Islet precursor cell (in vitro differentiated cells): ENCODE data around the gene CENPC.
"Not testable (repeated sequence)": the region's sequence is repeated elsewhere in the genome, so short reads cannot be mapped to it uniquely, and the experiment has no call there.

ENCODE experiments used
- DNase-seq: peaks from one replicate; pipeline ENCODE4 v3.0.0-alpha.2; 2018

Gene CENPC

GRCh38 chr4:67549123-67549522 is 3.8 kb upstream of the CENPC start:
- no peak for DNase-seq

DNA sequence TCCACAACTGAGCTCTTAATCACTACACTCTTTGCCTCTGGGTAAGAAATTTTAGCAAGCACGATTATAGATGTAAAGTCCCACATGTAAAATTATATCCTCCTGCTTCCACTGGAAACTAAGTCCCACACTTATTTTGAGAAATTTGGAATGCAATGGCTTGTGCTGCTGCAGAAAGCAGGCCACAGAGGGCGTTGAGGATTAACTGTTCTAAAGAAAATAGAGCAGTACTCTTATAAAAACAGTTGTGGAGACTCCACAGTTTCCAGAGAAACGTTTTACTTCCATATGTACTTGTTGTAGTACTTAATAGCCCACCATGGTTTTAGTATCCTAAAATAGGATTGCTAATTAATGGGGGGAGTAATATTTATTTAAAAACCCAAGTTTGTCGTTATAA is 1.7 kb upstream of the CENPC start:
- DNase-seq, result no peak

- DNase-seq, result no peak
Measured at GRCh38 chr4:67546004-67546356, 677 bp upstream of the CENPC start.

DNA sequence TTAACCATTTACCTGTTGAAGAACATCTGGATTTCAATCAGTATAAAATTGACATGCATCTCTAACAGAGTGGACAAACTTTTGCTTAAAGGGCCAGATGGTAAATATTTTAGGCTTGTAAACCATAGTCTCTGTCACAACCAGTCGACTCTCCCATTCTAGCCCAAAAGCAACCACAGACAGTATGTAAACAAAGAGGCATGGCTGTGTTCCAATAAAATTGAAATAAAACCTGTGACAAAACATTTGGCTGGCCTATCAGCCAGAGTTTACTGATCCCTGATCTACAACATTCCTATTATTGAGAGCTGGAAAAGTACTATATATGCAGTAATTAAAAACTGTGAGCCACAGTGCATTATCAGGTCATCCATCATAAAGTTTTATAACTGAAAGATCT is 3.2 kb downstream of the CENPC start:
- no peak for DNase-seq

DNA sequence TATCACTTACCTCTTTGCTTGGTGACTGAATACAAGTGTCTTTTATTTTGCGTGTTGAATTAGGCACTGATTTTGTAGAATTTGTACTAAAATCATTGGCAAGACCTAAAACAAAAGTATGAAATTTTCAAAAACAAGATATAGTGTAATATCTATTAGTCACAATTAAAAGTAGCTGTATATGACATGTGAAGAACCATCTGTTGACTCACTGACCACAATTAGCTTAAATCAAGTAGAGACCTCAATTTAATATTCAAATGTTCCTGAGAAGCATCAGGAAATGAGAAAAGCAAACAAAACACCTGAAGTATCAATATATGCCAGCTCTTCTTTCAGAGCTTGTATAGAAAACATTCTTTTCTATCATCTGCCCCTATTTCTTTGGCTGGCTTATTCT is 5.5 kb downstream of the CENPC start:
- DNase-seq, result no peak

- no peak for DNase-seq
Measured at GRCh38 chr4:67535280-67535840, 9.9 kb downstream of the CENPC start.

DNA sequence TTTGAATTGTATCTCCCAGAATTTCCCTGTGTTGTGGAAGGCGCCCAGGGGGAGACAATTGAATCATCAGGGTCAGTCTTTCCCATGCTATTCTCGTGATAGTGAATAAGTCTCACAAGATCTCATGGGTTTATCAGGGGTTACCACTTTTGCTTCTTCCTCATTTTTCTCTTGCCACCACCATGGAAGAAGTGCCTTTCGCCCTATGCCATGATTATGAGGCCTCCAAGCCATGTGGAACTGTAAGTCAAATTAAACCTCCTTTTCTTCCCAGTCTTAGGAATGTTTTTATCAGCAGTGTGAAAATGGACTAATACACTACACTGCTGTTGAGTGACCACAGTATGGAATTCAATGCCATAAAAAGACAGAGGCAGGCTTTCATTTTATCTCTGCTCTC is 12.2 kb downstream of the CENPC start:
- DNase-seq, result no peak

DNA sequence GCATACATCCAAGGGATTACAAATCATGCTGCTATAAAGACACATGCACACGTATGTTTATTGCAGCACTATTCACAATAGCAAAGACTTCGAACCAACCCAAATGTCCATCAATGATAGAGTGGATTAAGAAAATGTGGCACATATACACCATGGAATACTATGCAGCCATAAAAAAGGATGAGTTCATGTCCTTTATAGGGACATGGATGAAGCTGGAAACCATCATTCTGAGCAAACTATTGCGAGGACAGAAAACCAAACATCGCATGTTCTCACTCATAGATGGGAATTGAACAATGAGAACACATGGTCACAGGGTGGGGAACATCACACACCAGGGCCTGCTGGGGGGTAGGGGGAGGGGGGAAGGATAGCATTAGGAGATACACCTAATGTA is 12.9 kb downstream of the CENPC start:
- not testable (repeated sequence) for DNase-seq

GRCh38 chr4:67531379-67531962 is 13.8 kb downstream of the CENPC start:
- no peak for DNase-seq

- DNase-seq, result not testable (repeated sequence)
Measured at GRCh38 chr4:67524140-67524539, 21.2 kb downstream of the CENPC start.

- DNase-seq, result no peak
Measured at GRCh38 chr4:67522851-67523671, 22.2 kb downstream of the CENPC start.

- DNase-seq, result no peak
Measured at GRCh38 chr4:67522230-67522629, 23.1 kb downstream of the CENPC start.

GRCh38 chr4:67521506-67521905 is 23.8 kb downstream of the CENPC start:
- DNase-seq, result no peak

GRCh38 chr4:67520141-67520540 is 25.2 kb downstream of the CENPC start:
- no peak for DNase-seq

DNA sequence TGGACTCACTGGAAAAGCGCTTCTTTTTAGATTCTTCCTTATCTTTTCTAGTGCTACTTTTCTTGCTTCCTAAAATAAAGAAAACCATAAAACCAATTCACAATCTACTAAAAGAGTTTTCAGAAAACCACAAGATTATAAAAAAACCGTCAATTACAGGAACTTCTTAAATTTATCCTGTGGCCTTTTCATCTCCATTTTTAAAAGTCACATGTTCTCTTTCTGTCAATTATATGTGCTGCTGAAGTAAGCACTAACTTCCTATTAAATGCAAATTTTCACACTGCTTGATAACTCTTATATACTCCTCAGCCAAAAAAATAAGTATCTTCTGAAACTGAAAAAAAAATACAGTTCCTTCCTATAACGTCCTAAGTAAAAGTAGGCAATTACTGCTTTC is 32.8 kb downstream of the CENPC start:
- no peak for DNase-seq

- DNase-seq, result no peak
Measured at GRCh38 chr4:67500373-67500772, 44.9 kb downstream of the CENPC start.

- DNase-seq, result no peak
Measured at GRCh38 chr4:67499799-67500198, 45.5 kb downstream of the CENPC start.

DNA sequence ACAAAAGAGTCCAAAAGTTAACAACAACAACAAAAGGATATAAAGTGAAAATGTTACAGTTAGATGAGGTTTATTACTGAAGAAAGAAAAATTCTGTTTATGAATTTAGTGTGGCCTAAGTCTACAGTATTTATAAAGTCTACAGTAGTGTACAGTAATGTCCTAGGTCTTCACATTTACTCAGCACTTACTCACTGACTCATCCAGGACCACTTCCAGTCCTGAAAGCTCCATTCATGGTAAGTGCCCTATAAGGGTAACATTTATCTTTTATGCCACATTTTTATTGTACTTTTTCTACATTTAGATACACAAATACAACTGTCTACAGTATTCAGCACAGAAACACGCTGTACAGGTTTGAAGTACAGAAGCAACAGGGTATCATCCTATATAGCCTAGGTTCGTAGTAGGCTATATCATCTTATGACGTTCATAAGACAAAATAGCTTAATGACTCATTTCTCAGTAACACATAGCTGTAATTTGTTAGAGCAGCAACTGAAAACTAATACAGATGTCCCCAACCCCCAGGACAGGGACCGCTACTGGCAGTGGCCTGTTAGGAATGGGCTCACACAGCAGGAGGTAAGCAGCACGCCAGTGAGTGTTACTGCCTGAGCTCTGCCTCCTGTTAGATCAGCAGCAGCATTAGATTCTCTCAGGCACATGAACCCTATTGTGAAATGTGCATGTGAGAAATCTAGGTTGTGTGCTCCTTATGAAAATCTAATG is 61.3 kb downstream of the CENPC start:
- no peak for DNase-seq

DNA sequence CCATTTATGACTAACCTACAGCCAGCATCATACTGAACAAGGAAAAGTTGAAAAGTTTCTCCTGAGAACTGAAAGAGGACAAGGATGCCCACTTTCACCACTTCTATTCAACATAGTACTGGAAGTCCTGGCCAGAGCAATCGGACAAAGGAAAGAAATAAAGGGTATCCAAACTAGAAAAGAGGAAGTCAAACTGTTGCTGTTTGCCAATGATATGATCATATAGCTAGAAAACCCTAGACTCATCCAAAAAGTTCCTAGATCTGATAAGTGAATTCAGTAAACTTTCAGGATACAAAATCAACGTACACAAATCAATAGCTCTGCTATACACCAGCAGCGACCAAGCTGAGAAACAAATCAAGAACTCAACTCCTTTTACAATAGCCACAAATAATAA is 64.5 kb downstream of the CENPC start:
- no peak for DNase-seq

DNA sequence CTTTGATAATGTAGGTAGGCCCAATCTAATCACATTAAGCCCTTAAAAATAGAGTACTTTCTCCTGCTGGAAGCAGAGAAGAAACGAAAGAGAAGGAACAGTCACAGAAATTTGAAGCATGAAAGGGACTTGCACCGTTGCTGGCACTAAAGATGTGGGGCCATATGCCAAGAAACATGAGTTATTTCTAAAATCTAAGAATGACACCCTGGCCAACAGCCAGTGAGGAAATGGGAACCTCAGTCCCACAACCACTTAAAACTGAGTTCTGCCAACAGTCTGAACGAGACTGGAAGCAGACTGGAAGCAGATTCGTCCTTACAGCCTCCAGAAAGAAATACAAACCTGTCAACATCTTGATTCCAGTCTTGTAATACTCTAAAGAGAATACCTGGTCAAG is 70.1 kb downstream of the CENPC start:
- no peak for DNase-seq

GRCh38 chr4:67470871-67471270 is 74.4 kb downstream of the CENPC start:
- no peak for DNase-seq

DNA sequence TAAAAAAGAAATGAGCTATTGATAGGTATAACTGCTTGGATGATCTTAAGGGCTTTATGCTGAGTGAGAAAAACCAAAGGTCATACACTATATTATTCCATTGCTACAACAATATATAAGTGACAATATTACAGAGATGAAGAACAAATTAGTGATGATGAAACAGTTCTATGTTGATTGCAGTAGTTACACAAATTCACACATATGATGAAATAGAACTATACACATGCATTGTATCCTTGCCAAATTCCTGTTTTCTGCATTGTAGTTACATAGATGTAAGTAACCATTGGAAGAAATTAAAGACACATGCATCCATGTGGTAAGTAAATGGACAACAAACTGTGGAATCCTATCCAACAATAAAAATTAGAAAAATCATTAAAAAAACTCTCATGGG is 76.5 kb downstream of the CENPC start:
- DNase-seq, result no peak

- DNase-seq, result no peak
Measured at GRCh38 chr4:67466751-67467150, 78.6 kb downstream of the CENPC start.

- no peak for DNase-seq
Measured at GRCh38 chr4:67465763-67466052, 79.6 kb downstream of the CENPC start.
